Common myeloid progenitor, CD34-positive (primary cell): ENCODE measurements around the gene ROR1.

Experiments
- CTCF ChIA-PET: fragments of 350-600 bp; sonication (Branson Sonifier 250); formaldehyde crosslinking; loops from one replicate; lab custom pipeline; 2021; ENCODE audit warnings: antibody characterized with exemption; lab: Charles Lee
- POLR2A ChIA-PET: fragments of 350-600 bp; sonication (Branson Sonifier 250); formaldehyde crosslinking; loops from one replicate; lab custom pipeline; 2021; ENCODE audit warnings: antibody characterized with exemption; lab: Charles Lee
- DNase-seq, 3 donors: peaks; one replicate each; pipeline versions ENCODE4 v3.0.0 to v3.0.0-alpha.2; 2013
- H3K27ac ChIP-seq, 2 experiments: 1 replicate in 1 of 2; 2 replicates in 1 of 2; pipeline ENCODE4 v1.7.0; 2013; ENCODE audit warnings: inconsistent platforms in 2 of 2, low read length in 2 of 2, mild to moderate bottlenecking in 2 of 2, low read depth in 1 of 2, moderate library complexity in 1 of 2; ENCODE audit not compliant: severe bottlenecking in 2 of 2, insufficient read depth in 1 of 2, poor library complexity in 1 of 2
- H3K27me3 ChIP-seq, 5 experiments: replicated peaks in 2 of 5; 1 replicate in 3 of 5; 2 replicates in 2 of 5; pipeline versions ENCODE4 v1.6.1 to v1.7.0; 2013; ENCODE audit warnings: low read length in 4 of 5, mild to moderate bottlenecking in 2 of 5, moderate library complexity in 2 of 5, inconsistent platforms in 1 of 5; ENCODE audit not compliant: insufficient read depth in 5 of 5, control insufficient read depth in 4 of 5
- H3K36me3 ChIP-seq, 4 experiments: 1 replicate in 2 of 4; 2 replicates in 2 of 4; pipeline versions ENCODE4 v1.6.1 to v1.7.0; 2013; ENCODE audit warnings: low read length in 3 of 4, control low read depth in 1 of 4, mild to moderate bottlenecking in 1 of 4; ENCODE audit not compliant: control insufficient read depth in 4 of 4, insufficient read depth in 4 of 4
- H3K4me1 ChIP-seq, 4 experiments: 1 replicate in 3 of 4; 2 replicates in 1 of 4; pipeline versions ENCODE4 v1.6.1 to v1.7.1; 2013; ENCODE audit warnings: low read length in 3 of 4, mild to moderate bottlenecking in 3 of 4, control low read depth in 1 of 4, inconsistent platforms in 1 of 4, moderate library complexity in 1 of 4; ENCODE audit not compliant: control insufficient read depth in 4 of 4, insufficient read depth in 4 of 4; ENCODE audit errors: control extremely low read depth in 1 of 4
- H3K4me3 ChIP-seq, 7 experiments: 1 replicate in 4 of 7; 2 replicates in 3 of 7; pipeline versions ENCODE4 v1.5.1 to v1.7.0; 2013; ENCODE audit warnings: mild to moderate bottlenecking in 7 of 7, low read length in 6 of 7, moderate library complexity in 6 of 7, inconsistent platforms in 2 of 7, low read depth in 2 of 7, control low read depth in 1 of 7; ENCODE audit not compliant: insufficient read depth in 4 of 7, control insufficient read depth in 1 of 7; ENCODE audit errors: extremely low read depth in 1 of 7
- H3K9me3 ChIP-seq, 5 experiments: 1 replicate in 4 of 5; 2 replicates in 1 of 5; pipeline versions ENCODE4 v1.6.1 to v1.7.1; 2013; ENCODE audit warnings: low read length in 4 of 5, mild to moderate bottlenecking in 2 of 5, inconsistent platforms in 1 of 5, low read depth in 1 of 5, moderate library complexity in 1 of 5; ENCODE audit not compliant: control insufficient read depth in 4 of 5, insufficient read depth in 2 of 5; ENCODE audit errors: control extremely low read depth in 1 of 5
- WGBS: methylation state at CpG from one replicate; pipeline ENCODE4 v1.1.5; 2013; ENCODE audit not compliant: insufficient coverage; 5-methylcytosine and 5-hydroxymethylcytosine counted together

The ROR1 gene

GRCh38 chr1:64107632-64108031 lies 333.8 kb downstream of the ROR1 start:
- no peak for DNase-seq
- no peak overlapping the region for H3K27ac ChIP-seq
- H3K9me3 ChIP-seq: no peaks in the 10 kb centered on the region
- H3K4me1 ChIP-seq: no peaks in the 10 kb centered on the region
- H3K27me3 ChIP-seq: no peaks in the 10 kb centered on the region
- H3K4me3 ChIP-seq: no peak overlapping the region
- H3K36me3 ChIP-seq: no peaks in the 10 kb centered on the region
- POLR2A ChIA-PET: no interaction called here
- WGBS: no CpG with 5 or more reads among the region's 2 CpGs
- CTCF ChIA-PET: interaction anchor here (0.6 kb wide), 1 partner anchor 140 kb away, joined by 3 read pairs; no protein-coding TSS in a partner anchor

DNA sequence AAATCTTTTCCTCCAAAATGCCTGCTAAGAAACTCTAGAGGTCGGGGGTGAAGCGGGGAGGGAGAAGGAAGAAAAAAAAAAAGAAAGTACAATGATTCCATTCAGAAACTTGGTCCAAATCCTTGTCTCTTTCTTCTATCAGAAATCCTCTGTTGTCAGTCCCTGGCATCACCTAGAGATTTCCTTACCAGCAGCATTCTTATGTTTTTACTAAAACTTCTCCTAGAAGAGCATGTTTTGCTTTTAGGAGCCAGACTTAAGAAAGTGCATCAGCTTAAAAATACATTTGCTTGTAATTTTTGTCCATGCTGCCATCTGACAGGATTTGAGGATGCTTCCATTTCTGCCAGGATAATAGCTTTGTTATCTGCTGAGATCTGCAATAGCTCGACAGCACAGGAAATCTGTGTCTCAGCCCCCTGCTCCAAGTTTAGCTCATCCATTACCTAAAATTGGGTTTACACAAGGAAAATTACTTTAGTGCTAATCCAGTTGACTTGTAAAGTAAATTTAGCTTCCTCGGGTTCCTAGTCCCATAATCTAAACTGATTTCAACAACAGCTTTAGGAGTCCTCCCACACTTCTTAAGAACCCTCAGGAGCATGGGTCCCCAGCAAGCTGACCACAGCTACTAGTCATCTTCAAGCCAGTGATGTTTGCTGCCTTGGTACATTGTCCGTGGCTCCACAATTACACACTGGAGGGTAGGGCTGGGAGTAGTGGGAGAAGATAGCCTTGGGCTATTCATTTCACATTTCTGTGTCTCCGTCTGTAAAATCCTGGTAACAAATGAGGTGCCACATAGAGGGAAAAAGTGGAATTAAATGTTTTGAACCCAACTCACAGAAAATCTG lies 337.3 kb downstream of the ROR1 start:
- ChIA-PET CTCF (no interaction called here), POLR2A (no interaction called here)
- H3K4me3 ChIP-seq: no peak overlapping the region
- no peaks in the 10 kb centered on the region for H3K27me3 ChIP-seq
- H3K9me3 ChIP-seq: no peaks in the 10 kb centered on the region
- 80% methylated on average over 3 of the region's 6 CpGs for WGBS
- no peak overlapping the region for H3K27ac ChIP-seq
- DNase-seq: no peak
- H3K4me1 ChIP-seq: no peaks in the 10 kb centered on the region
- no peaks in the 10 kb centered on the region for H3K36me3 ChIP-seq

DNA sequence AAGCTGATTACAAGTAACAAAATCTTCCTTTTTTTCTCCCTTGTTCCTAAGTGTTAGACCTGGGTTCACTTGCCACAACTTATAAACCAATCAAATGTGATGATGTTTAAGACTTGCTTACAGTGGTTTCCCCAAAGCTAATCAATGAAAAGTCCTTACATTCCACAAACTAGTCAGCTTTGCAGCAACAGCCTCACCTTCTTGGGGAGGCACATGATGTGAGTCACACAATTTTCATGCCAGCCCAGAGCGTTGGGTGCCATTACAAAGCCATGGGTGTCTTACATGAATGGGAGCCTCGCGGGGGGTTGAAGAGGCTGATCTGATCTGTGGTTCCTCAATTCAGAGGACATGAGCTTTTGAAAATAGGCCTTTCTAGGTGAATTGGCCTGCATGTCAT lies 338.0 kb downstream of the ROR1 start:
- Histone ChIP-seq H3K4me3 (no peak overlapping the region), H3K36me3 (no peaks in the 10 kb centered on the region), H3K4me1 (no peaks in the 10 kb centered on the region), H3K27me3 (no peaks in the 10 kb centered on the region), H3K27ac (no peak overlapping the region), H3K9me3 (no peaks in the 10 kb centered on the region)
- no peak for DNase-seq
- CTCF ChIA-PET: no interaction called here
- 87% methylated on average over 3 of the region's 3 CpGs for WGBS
- POLR2A ChIA-PET: no interaction called here

DNA sequence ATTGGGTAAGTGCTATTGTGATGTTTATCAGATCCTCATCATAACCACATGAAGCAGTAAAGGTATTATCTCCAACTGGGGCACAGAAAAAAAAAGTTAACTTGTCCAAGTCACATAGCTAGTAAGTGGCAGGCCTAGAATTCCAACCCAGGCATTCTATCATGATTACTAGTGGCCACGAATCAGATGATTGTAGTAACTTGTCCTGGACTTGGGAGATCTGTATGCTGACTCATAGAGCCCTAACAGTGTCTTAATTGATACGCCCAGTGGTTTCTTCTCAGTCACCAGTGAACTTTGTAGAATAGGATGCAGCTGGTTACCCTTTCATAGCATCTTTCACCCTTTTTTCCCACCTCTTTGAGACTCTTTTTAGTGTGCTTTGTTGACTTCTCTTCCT lies 338.5 kb downstream of the ROR1 start:
- Histone ChIP-seq H3K4me1 (no peaks in the 10 kb centered on the region), H3K4me3 (no peak overlapping the region), H3K27me3 (no peaks in the 10 kb centered on the region), H3K27ac (no peak overlapping the region), H3K9me3 (no peaks in the 10 kb centered on the region), H3K36me3 (no peaks in the 10 kb centered on the region)
- ChIA-PET CTCF (interaction anchor here (0.5 kb wide), 1 partner anchor 125 kb away, joined by 3 read pairs; no protein-coding TSS in a partner anchor), POLR2A (no interaction called here)
- 100% methylated on average over 2 of the region's 2 CpGs for WGBS
- DNase-seq: no peak

- Histone ChIP-seq H3K27ac (no peak overlapping the region), H3K27me3 (no peaks in the 10 kb centered on the region), H3K36me3 (no peaks in the 10 kb centered on the region), H3K9me3 (no peaks in the 10 kb centered on the region), H3K4me1 (no peaks in the 10 kb centered on the region), H3K4me3 (no peak overlapping the region)
- DNase-seq: no peak
- 98% methylated on average over 4 of the region's 5 CpGs for WGBS
- CTCF ChIA-PET: interaction anchor here (1.6 kb wide), 1 partner anchor 23 kb away, joined by 4 read pairs; no protein-coding TSS in a partner anchor
- POLR2A ChIA-PET: no interaction called here
Measured at GRCh38 chr1:64114012-64114525, 340.3 kb downstream of the ROR1 start.

- 88% methylated on average over 3 of the region's 5 CpGs for WGBS
- Histone ChIP-seq H3K27ac (no peak overlapping the region), H3K4me1 (no peaks in the 10 kb centered on the region), H3K36me3 (no peaks in the 10 kb centered on the region), H3K4me3 (no peak overlapping the region), H3K9me3 (no peaks in the 10 kb centered on the region), H3K27me3 (no peaks in the 10 kb centered on the region)
- CTCF ChIA-PET: interaction anchor here (0.8 kb wide), 1 partner anchor 21 kb away, joined by 6 read pairs; no protein-coding TSS in a partner anchor
- no peak for DNase-seq
- POLR2A ChIA-PET: no interaction called here
Measured at GRCh38 chr1:64116537-64116936, 342.7 kb downstream of the ROR1 start.

DNA sequence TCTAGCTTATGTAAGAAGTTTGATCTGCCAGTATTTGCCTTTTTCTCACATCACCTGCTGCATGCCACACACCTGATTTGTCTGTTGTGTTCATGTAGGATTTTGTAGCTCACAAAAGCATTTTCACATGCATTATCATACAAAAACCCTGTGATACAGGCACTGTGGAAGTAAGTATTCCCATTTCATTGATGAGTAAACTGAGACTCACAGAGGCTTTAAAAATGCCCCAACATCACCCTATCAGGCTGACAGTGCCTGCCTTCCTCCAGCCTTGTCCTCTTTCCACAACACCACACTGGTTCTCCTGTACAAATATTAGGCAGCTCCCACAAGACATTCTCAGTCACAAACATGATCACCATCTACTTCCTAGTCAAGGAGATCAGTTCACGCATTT lies 343.7 kb downstream of the ROR1 start:
- no peaks in the 10 kb centered on the region for H3K4me1 ChIP-seq
- 14% methylated on average over 1 of the region's 1 CpG for WGBS
- H3K27me3 ChIP-seq: no peaks in the 10 kb centered on the region
- no peak overlapping the region for H3K27ac ChIP-seq
- ChIA-PET CTCF (interaction anchor here (1.0 kb wide), 2 partner anchors 16 to 20 kb away, joined by 3 read pairs; no protein-coding TSS in a partner anchor), POLR2A (no interaction called here)
- no peak overlapping the region for H3K4me3 ChIP-seq
- DNase-seq: no peak
- H3K36me3 ChIP-seq: no peaks in the 10 kb centered on the region
- H3K9me3 ChIP-seq: no peaks in the 10 kb centered on the region
